ENCODE results near the gene NFIC.
"Not testable (repeated sequence)": the region's sequence is repeated elsewhere in the genome, so short reads cannot be mapped to it uniquely, and the experiment has no call there.

The NFIC gene

DNA sequence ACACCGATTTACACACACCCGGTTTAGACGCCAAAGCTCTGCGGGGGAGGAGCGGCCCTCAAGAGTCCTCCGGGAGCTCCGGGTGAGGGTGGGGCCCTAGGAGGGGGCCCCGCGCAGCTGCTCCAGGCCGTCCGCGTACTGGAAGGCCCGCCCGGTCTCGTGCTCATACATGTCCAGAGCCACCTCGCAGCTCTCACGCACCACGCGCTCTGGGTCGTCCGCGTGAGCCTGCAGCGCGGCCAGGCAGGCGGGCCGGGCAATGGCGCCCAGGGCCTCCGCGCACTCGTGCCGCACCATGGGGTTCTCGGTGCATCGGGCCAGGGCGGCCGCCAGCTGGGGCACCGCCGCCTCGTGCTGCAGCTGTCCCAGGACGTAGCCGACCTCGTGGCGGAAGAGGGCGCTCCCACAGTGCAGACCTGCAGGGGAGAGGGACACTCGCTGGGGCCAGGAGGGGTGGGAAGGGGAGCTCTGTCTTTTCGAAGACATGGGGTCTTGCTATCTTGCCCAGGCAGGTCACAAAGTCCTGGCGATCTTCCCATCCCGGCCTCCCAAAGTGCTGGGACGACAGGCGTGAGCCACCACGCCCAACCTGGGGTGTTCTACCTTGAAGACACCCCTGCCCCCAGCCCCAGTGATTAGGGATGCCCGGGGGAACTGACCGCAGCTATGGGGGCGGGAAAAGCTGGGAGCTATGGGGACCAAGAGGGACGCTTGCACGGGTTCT is 125.2 kb downstream of the NFIC start:
- DNase-seq (ENCODE audit: low read depth): no peak

DNA sequence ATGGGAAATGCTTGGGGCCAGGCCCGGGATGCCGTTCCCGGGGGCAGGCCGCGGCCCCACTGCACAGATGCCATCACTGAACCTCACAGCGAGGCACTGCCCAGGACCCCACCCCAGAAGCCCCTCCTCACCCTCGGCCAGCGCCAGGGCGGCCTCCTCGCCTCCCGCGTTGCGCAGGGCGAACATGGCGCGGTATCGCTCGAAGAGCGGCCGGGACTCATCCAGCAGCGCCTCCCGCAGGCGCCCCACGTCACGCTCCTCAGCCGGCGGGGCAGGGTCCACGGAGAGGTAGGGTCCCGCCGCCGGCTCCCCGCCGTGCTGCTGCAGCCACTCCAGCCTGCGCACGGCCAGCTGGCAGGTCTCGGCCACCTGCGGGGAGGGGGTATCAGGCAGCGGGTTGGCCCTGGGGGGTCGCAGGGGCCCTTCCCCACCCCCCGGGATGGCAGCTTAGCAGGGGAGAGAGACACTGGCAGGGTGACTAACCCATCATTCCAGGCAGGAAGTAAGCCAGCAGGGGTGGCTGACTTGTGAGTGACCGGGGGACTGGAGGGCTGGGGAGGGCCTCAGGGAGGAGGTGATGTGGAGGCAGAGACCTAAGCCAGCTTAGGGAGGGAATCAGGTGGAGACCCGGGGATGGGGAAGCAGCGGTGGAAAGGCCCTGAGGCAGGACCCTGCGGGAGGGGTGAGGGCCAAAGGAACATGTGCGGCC is 125.9 kb downstream of the NFIC start:
- DNase-seq (ENCODE audit: low read depth): no peak

DNA sequence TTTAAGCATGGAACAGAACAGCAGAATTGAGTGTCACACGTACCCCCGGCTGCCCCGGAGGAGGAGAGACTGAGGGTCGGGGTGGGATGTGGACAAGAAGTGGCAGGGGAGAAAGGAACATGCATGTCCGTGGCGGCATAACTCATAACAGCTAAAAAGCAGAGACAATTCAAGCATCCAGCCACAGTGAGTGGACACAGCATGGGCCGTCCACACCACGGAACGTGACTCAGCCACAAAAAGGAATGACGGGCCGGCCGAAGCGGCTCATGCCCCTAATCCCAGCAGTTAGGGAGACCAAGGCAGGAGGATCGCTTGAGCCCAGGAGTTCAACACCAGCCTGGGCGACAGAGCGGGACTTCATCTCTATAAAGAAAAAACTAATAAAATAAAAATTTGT is 126.5 kb downstream of the NFIC start:
- DNase-seq (ENCODE audit: low read depth): no peak

DNA sequence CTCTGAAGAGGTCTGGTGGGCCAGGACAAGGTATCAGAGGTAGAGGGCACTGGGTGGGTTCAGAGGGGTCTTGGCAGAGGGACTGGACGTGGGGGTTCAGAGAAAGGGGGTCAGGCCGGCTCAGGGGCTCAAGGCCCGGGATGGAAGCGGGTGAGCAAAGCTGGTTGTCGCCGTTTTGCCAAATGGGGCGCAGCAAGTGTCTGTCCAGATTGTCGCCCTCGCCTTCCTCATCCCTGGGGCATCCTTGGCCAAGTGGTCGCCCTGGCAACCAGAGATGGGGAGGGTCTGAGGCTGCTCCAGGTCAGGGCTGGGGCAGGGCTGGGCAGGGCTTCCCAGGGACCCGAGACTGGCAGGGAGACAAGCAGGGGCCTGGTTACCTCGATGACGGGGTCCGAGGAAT is 127.3 kb downstream of the NFIC start:
- no peak for DNase-seq (ENCODE audit: low read depth)

DNA sequence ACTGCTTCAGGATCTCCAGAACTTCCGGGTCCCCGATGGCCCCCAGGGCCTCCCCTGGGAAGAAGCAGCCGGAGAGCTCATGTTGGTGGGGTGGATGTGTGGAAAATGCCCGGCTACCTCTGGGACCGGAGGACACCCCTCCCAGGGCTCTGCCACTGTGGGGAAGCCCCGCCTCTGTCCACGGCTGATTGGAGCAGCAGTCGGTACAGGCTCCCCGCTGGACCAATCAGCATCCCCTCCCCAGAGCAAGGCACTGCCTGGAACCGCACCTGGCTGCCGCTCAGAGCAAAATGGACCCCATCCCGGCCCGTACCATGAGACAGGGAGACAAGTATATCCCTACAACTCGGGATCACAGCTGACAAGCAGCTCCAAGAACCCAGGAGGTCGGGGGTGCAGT is 127.7 kb downstream of the NFIC start:
- DNase-seq (ENCODE audit: low read depth): no peak

DNA sequence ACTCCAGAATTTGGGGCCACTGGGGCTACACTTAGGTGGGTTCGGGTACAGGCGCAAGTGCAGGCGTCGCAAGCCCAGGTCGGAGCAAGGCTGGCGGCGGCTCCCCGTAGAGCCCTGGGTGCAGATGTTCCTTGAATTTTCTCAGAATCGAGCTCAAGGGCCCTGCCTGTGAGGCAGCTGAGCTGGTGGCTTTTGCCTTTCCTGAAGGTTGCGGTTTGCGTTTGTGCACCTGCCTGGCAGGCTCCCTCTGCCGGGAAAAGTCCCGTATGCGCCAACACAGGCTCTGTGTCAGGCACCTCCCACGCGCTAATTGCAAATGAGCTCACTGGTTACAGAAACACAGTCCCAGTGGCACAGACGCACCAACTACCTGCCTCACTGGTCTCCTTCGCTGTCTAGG is 128.2 kb downstream of the NFIC start:
- DNase-seq (ENCODE audit: low read depth): no peak

DNA sequence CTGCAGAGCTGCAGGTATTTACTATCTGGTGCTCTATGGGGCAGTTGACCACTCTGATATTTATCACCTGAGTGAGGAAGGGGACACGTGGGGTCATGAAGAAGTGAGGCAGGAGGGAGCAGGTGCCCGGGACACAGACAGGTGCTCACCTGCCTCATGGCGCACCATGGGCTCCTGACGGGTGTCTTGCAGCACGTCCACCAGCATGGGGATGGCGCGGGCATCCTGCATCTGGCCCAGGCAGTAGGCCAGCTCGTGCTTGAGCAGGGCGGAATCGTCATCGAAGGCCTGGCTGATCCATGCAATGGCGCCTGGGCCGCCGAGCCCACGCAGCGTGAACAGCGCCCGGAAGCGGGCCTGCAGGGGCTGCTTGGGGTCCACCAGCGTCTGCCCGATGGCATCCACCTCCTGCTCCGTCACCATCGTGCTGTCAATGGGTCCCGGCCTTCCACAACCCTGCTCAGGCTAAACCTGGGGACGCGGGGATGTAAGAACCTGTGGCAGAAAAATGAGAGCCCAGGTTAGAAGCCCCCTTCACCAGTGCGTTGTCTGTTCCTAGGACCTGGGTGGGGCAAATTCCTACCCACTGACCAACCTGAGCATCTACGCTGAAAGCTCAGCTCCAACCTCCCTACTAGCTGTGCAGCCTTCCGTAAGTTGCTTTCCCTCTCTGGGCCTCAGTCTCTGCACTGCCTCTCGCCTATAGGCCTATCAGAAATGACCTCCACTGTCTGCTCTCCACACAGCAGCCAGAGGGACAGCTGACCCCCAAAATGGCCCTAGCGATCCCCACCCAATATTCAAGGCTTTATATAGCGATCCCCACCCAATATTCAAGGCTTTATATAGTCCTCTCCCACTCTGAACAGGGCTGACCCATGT is 130.2 kb downstream of the NFIC start:
- DNase-seq (ENCODE audit: low read depth): no peak

DNA sequence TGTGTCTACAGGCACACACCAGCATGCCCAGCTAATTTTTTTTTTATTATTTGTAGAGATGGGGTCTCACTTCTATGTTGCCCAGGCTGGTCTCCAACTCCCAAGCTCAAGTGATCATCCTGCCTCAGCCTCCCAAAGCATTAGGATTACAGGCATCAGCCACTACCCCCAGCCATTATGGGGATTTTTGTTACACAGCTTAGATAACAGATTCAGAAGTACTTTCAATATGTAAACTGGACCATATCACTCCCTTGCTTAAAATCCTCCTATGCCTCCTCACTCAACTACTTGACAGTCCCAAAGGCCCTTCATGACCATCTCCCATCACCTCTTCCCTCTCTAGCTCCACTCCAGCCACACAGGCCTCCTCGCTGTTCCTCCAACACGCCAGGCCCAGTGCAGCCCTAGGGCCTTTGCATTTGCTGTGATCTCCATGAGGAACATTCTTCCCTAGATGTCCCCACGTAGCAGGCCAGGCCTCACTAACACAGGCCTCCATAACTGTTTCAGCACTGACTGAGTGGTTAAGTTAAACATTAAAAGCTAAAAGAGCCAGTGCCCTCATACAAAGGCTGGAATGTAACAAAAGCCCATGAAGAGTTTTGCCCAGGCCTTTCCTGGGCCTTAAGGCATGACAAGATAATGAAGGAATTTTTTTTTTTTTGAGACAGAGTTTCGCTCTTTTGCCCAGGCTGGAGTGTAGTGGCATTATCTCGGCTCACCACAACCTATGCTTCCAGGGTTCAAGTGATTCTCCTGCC is 131.6 kb downstream of the NFIC start:
- no peak for DNase-seq (ENCODE audit: low read depth)

DNA sequence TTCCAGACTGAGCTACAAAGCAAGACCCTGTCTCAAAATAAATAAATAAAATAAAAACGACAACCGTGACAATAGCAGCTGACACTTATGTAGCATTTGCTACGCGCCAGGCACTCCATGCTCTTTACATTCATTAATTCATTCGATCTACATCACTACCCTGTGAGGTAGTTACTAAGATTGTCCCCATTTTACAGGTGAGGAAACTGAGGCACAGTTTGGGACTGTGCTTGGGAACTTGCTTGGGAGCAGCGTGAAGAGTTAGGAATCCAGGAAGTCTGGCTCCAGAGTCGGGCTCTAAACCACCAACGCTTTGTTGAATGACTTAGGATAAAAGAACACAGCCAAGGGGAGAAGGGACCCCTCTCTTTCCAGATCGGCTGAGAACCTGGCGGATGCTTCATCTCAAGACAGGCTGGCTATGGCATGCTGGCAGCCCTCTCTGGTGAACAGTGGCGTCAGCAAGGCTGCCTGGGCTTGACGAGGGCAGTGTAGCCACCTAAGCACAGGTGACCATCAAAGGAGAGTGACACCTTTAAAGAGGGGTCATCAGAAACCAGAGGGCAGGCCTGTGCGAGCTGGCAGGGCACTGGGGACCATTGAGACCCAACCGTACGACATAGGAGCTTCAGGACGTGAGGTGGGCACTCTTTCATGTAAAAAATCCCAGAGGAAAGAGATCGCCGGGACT is 133.5 kb downstream of the NFIC start:
- no peak for DNase-seq (ENCODE audit: low read depth)

DNA sequence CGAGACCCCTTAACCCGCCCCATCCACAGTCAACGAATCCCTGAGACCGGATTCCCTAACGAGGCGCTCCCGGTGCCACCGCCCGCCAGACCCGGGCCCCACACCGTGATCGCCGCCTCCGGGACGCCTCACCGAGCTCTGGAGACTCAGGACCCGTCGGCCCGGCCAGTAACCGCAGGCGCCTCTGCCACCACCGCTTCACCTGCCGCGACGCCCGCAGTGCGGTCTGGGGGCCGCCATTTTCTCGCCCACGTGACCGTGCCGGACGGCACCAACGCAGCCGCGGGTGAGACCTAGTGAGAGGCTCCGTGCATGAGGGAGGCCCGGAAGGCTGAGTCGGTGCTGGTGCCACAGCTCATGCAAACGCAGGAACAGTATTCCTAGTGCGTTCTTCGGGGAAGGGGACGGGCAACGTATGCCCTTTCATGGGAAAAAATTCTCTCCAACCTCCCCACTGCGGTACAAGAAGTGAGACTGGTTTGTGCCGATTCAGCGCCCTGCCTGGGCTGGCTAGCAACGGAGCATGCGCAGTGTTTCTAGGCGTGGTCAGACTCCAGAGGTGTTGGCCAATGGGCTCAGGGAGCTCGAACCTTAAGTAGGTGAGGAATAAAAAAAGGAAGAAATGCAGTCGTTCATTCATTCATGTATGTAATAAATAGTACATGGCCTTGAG is 134.2 kb downstream of the NFIC start, which contains the start of gene DOHH:
Gene DOHH (minus strand): TSS at position 246 of the 673 bp plus-strand sequence. CDS start 3,860 bp downstream, outside the sequence.
- DNase-seq (ENCODE audit: low read depth): peak; percentile 96

DNA sequence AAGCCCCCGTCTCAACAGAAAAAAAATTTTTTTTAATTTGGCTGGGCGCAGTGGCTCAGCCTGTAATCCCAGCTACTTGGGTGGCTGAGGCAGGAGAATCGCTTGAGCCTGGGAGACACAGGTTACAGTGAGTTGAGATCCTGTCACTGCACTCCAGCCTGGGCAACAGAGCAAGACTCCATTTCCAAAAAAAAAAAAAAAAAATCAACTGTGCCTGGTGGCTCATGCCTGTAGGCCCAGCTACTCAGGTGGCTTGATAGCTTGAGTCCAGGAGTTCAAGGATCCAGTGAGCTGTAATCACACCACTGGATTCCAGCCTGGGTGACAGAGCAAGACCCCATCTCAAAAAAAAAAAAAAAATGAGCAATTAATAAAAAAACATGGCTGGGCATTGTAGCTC is 135.4 kb downstream of the NFIC start:
- no peak for DNase-seq (ENCODE audit: low read depth)

DNA sequence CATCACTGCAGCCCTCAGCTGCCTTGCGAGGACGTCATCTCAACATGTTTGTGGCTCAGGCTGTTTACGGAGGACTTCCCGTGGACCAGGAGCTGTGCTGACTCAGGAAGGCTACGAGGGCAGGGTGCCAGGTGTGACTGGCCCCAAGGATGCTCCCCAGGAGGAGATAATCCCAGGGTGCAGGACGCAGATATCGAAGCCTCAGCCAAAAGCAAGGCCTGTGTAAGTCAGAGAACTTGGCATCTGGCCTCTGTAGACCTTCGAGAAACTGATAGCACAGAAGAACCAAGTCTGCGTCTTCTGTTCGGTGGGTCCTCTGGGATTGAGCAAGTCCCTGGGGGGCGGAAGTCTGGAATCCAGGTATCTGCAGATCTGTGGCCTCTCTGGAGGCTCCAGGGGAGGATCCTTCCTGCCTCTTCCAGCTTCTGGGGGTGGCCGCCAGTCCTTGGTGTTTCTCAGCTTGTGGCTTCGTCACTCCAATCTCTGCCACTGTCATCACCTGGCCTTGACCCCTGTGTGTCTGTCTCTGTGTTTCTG is 136.7 kb downstream of the NFIC start:
- no peak for DNase-seq (ENCODE audit: low read depth)

DNA sequence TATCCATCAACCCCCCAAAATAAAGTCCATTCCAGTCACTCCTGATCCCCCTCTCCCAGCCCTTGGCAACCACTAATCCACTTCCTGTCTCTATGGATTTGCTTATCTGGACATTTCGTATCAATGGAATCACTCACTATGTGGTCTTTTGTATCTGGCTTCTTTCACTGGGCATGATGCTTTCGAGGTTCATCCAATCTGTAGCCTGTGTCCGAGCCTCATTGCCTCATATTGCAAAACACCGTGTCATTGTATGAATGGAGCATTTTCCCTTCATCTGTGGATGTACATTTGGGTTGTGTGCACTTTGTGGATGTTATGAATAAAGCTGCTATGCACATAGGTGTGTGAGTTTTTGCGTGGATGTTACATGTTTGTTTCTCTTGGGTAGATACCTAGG is 138.4 kb downstream of the NFIC start:
- DNase-seq (ENCODE audit: low read depth): no peak

DNA sequence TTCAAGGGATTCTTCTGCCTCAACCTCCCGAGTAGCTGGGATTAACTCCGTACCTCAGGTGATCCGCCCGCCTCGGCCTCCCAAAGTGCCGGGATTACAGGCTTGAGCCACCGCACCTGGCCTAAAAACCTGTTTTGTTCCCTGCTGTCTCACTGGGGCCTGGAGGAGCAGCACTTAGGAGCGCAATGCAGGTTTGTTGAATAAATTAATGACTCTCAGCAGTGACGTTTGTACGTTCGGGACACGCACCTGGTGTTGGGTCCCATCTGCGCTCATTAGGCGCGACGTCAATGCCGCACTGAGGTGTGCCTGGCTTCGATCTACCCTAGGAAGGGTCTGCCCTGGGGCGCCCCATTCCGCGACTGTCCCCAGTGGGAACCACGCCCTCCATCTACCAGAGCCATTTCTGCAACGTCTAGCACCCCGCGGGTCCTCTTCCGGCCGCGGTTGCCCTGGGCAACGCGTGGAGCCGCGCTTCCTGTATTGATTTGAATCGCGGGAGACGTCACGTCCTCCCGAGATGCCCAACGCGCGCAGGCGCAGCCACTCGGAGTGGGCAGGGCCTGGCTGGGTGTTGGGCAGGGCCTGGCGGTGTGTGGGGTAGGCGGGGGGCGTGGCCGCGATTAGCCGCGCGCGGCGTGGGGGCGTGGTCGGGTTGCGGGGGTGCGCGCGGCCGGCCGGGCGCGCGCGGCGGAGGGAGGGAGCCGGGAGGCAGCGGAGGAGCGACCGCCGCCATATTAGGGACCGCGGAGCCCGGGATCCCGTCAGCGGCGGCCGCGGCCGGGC is 139.4 kb downstream of the NFIC start, which contains the start of gene FZR1:
Gene FZR1 (plus strand): TSS at position 714 of the 786 bp plus-strand sequence. CDS start 16,679 bp downstream, outside the sequence.
- DNase-seq (ENCODE audit: low read depth): peak; percentile 99

DNA sequence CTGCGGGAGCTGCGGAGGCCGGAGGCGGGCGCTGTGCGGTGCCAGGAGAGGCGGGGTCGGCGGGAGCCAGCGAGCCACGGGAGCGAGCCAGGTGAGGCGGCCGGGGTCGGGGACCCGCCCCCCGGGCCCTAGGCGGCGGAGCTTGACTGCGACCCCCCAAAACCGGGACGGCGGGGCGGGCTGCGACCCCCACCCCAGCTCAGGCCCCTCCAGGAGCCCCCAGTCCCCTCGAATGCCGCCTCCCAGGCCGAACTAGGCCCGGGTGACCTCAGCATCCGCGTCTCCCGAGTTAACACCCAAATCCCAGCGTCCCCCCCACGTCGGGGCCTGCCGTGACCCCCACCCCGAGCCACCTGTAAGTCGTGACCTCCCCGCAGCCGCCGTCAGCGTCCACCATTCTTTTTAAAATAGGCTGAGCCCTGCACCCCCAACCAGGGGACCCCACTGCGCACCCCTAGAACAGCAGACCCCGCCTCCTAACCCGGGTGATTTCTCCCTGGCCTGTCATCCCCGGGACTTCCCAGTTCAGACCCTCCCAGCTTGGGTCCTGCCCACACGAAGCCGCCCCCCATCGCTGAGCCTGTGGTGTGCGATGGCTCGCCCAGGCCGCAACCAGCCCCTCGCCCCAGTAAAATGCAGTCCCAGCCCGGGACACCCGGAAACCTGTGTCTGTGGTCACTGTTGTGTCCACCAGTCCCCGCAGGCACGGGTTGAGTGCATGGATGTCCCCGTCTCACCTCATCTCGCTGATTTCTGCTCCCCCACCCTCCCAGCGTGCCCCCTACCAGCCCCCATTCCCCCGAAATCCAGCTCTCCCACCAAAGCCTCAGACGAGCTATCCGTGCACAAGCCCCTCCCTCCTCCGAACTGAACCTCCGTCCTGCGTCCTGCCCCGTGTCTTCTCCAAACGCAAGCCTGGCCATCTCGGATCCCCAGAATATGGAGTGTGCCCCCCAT is 140.3 kb downstream of the NFIC start:
- DNase-seq (ENCODE audit: low read depth): no peak

DNA sequence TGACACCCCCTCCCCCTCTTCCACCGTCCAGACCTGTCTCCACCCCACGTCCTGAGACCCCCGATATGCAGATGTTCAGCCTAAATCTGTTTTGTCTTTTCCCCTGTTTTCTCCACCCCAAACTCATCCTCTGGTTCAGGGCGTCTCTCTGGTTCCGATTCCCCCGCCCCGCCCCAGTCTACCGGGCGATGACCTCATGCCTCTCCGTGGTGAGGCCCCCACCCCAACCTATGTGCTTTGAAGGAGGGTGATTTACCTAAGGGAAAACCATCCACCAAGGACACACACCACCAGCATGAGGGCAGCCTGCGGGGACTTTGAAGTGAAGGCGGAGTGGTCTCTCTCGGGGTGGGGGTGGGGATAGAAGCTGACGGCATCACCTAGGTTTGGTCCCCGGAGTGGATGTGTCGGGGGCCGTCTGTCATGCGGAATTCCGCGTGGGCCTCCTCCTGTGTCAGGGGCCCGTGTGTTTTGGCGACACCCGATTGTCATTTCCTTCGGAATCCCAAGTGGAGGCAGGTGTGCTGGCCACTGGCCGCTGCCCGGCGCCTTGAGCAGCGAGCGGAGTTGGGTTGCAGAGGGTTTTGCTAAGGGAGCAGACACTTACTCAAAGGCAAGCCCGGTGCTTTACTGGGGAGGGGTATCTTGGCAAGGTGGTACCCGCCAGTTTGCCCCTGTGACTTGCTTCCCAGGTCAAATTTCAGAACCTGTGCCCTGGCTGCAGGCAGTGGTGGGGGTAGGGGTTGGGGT is 141.2 kb downstream of the NFIC start:
- no peak for DNase-seq (ENCODE audit: low read depth)

DNA sequence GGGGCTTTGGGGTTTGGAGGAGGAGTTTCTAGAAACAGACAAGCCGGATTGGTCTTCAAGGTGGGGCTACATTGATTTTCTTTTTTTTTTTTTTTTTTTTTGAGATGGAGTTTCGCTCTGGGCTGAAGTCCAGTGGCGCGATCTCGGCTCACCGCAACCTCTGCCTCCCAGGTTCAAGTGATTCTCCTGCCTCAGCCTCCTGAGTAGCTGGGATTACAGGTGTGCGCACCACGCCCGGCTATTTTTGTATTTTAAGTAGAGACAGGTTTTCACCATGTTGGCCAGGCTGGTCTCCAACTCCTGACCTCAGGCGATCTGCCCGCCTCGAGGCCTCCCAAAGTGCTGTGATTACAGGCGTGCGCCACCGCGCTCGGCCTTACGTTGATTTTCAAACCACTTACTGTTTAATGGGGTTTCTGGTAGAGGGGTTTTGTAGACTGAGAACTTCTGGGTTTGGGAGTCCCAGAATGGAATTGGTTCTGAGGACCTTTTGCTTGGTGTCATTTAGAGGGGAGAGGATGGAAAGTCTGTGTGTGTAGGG is 141.8 kb downstream of the NFIC start:
- DNase-seq (ENCODE audit: low read depth): not testable (repeated sequence)
